PFSK-1 (cell line): ENCODE measurements around the gene SLC41A3.

Source experiments
- FOXP2 ChIP-seq: optimal IDR thresholded peaks from 2 replicates; pipeline ENCODE3; 2011; ENCODE audit warnings: borderline replicate concordance, control low read depth, inconsistent platforms; ENCODE audit not compliant: insufficient read depth; ENCODE audit errors: extremely low read length, extremely low read depth
- POLR2AphosphoS5 ChIP-seq: IDR thresholded peaks from 2 replicates; pipeline ENCODE4 v1.6.1; 2012; ENCODE audit warnings: low read depth, mild to moderate bottlenecking, control low read depth, low read length, moderate library complexity
- SIN3A ChIP-seq: IDR thresholded peaks from 2 replicates; pipeline ENCODE4 v1.6.1; 2012; ENCODE audit warnings: mild to moderate bottlenecking, low read length, moderate library complexity, borderline replicate concordance; ENCODE audit not compliant: insufficient read depth
- TAF1 ChIP-seq: IDR thresholded peaks from 2 replicates; pipeline ENCODE4 v1.6.1; 2012; ENCODE audit warnings: low read length, control low read depth, borderline replicate concordance; ENCODE audit not compliant: insufficient read depth
- TF ChIP-seq, protein P1 (sequence below), 2 experiments: IDR thresholded peaks; 2 replicates each; pipeline versions ENCODE4 v1.6.1 to v1.8.0; 2011 to 2012; ENCODE audit warnings: low read depth in 2 of 2, low read length in 2 of 2, control low read depth in 1 of 2, inconsistent platforms in 1 of 2, mild to moderate bottlenecking in 1 of 2, moderate library complexity in 1 of 2; ENCODE audit not compliant: insufficient read depth in 1 of 2

DNA sequence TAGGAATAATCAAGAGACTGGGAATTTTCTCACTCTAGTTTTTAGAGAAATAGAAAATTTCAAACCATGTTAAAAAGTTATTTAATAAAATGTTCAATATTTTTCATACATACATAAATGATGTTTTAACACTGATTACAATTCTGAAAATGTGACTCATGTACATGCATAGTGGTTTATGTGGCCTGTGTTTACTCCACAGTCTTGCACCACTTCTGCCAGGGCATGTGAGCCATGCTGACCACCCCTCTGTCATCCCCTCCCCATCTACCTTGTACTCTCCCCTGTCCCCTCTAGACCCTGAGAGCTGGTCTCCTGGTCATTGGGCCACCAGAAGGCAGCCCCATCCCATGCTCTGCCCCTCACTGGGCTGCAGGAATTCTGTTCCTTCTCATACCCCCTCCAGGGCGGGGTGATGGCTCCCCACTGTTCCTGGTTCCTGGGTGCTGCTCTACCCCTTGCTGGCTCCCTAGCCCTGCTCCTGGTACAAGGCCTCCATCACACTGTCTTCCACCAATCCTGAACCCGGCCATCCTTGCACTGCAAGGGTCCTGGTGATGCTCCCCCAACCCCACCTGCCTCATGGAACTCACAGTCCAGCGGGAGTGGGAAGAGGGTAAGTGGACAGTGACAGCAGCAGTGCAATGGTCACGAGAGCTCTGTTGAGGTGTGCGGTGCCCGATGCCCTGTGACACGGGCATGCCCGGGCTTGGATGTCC is 24.2 kb upstream of the SLC41A3 start:
- no peak for TF ChIP-seq POLR2AphosphoS5
- no peak for TF ChIP-seq SIN3A
- TF ChIP-seq, protein P1, sequence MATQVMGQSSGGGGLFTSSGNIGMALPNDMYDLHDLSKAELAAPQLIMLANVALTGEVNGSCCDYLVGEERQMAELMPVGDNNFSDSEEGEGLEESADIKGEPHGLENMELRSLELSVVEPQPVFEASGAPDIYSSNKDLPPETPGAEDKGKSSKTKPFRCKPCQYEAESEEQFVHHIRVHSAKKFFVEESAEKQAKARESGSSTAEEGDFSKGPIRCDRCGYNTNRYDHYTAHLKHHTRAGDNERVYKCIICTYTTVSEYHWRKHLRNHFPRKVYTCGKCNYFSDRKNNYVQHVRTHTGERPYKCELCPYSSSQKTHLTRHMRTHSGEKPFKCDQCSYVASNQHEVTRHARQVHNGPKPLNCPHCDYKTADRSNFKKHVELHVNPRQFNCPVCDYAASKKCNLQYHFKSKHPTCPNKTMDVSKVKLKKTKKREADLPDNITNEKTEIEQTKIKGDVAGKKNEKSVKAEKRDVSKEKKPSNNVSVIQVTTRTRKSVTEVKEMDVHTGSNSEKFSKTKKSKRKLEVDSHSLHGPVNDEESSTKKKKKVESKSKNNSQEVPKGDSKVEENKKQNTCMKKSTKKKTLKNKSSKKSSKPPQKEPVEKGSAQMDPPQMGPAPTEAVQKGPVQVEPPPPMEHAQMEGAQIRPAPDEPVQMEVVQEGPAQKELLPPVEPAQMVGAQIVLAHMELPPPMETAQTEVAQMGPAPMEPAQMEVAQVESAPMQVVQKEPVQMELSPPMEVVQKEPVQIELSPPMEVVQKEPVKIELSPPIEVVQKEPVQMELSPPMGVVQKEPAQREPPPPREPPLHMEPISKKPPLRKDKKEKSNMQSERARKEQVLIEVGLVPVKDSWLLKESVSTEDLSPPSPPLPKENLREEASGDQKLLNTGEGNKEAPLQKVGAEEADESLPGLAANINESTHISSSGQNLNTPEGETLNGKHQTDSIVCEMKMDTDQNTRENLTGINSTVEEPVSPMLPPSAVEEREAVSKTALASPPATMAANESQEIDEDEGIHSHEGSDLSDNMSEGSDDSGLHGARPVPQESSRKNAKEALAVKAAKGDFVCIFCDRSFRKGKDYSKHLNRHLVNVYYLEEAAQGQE (IDR thresholded peaks at IDR 0.05; ENCODE audit: insufficient read depth in 1 of 2, low read depth in 2 of 2, low read length in 2 of 2) = no peak
- no peak for TF ChIP-seq TAF1
- no peak for TF ChIP-seq FOXP2
